Hematopoietic multipotent progenitor cell treated with erythropoietin and hydrocortisone succinate and interleukin-3 and kit ligand, for 4 days (in vitro differentiated cells): ENCODE measurements around the gene URB2.
"Not testable (repeated sequence)": the region's sequence is repeated elsewhere in the genome, so short reads cannot be mapped to it uniquely, and the experiment has no call there.

ENCODE experiments used
- DNase-seq: peaks from one replicate; pipeline ENCODE4 v3.0.0-alpha.2; 2015

Gene URB2

DNA sequence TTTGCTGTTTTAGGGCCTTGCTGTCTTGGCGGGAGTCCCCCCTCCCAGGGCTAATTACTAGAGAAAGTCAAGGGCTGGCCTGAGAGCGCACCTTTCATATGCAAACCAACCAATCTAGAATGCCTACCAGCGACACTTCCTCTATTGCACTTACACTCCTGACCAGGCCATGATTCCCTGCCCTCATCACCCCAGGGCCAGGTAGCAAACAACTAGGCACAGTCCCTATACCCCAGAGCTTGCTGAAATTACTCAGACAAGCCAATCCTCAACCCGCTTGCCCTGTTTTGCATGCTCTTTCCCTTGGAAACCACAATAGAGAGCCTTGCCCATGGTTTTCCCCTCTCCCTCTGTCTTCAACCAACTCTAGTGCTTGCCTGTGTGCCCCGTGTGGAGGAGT lies 70.3 kb downstream of the URB2 start:
- DNase-seq = no peak

DNA sequence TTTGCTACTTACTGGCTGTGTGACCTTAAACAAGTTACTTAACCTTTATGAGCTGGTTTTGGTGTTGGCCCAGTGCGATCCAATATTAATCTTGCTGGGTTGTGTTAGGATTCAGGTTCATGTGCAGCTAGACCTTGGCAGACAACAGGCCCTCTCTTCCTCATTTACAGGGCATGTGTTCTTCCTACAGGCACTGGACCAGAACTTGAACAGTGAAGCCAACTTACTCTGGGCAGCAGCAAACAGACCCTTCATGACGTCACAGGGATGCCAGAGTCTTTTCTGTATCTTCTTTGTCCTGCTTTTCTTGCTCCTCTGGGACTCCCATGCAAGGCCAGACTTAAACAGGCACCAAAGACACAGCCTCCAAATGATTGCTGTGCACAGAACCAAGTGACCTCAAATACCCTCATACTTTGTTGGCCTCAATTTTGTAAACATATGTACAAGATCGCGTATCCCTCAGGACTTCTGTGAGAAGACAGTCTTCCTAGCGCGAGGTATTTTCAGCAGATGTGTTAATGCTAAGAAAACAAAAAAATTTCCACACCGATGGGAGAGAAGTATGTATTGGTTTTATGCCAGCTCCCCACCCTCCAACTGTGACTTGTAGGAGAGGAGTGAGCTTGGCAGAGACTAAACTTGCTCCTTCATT lies 73.7 kb downstream of the URB2 start:
- DNase-seq = no peak

DNA sequence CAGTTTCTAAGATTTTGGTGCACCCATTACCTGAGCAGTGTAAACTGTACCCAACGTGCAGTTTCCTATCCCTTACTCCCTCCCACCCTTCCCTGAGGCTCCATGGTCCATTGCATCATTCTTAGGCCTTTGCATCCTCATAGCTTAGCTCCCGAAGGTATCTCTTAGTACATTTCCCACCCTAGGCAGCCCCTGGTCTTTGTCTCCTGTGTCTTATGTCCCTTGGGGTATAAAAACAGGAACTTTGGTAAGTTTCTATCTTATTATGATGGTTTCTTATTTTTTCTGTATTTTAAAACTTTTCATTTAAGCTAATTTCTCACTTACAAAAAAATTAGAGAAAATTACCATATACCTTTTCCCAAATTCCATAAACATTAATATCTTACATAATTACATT lies 78.1 kb downstream of the URB2 start:
- no peak for DNase-seq

DNA sequence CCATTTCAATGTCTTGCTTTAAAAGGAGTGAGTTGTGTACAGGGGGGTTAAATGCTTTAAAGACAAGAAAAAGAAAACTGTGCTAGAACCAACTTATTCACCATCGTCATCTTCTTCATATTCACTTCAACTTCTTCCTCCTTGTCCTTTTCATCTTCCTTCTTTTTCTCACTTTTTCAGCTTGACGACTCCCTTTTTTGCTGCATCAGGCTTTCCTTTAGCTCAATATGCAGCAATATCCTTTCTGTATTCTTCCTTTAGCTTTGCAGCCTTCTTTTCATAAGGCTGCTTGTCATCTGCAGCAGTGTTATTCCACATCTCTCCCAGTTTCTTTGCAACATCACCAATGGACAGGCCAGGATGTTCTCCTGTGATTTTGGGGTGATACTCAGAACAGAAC lies 79.1 kb downstream of the URB2 start:
- DNase-seq = not testable (repeated sequence)

DNA sequence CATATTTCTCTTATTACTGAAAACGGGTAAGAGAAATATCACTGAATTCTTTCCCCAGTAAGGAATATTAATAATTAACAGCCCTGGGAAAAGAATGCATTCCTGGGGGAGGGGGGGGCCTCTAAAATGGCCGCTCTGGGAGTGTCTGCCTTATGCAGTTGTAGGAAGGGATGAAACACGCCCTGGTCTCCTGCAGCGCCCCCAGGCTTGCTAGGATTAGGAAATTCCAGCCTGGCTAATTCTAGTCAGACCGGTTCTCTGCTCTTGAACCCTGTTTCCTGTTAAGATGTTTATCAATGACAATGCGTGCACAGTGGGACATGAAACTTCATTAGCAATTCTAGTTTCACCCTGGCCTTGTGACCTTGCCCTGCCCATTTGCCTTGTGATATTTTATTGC lies 81.1 kb downstream of the URB2 start:
- not testable (repeated sequence) for DNase-seq

DNA sequence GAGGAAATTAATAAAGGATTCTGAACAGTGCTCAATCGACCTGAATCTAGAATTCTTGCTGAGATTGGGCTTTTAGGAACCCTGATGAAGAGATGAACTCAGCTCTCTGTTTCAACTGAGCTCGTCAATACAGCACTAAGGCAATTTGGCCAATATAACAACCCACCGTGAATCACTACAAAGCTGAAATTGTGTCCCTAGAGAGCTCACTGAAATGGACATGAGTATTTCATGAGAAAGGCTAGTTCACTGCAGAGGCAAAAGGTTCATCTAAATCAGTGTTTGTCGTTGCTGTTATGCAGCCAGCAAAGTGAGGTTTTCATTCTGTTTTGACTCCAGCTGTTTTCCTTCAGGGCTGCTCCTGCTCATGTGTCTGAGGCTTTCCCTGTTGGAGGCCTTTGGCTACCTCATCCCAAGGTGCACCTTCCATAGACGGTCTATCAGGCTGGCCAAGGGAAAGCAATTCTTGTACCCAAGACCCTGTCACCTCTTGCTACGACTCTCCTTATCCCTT lies 83.5 kb downstream of the URB2 start:
- no peak for DNase-seq
